C4-2B (cell line): ENCODE data around the gene SMIM10L2A.

Experiments
- ZFX ChIP-seq: fragments of 450-650 bp; IDR thresholded peaks from 2 replicates; pipeline ENCODE4 v1.6.1; 2017
- TF ChIP-seq, protein P1 (sequence below): fragments of 450-650 bp; conservative IDR thresholded peaks from 2 replicates; pipeline ENCODE4 v1.5.1; 2017; ENCODE audit warnings: mild to moderate bottlenecking

- TF ChIP-seq, protein P1, sequence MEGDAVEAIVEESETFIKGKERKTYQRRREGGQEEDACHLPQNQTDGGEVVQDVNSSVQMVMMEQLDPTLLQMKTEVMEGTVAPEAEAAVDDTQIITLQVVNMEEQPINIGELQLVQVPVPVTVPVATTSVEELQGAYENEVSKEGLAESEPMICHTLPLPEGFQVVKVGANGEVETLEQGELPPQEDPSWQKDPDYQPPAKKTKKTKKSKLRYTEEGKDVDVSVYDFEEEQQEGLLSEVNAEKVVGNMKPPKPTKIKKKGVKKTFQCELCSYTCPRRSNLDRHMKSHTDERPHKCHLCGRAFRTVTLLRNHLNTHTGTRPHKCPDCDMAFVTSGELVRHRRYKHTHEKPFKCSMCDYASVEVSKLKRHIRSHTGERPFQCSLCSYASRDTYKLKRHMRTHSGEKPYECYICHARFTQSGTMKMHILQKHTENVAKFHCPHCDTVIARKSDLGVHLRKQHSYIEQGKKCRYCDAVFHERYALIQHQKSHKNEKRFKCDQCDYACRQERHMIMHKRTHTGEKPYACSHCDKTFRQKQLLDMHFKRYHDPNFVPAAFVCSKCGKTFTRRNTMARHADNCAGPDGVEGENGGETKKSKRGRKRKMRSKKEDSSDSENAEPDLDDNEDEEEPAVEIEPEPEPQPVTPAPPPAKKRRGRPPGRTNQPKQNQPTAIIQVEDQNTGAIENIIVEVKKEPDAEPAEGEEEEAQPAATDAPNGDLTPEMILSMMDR: no peak
- no peak for TF ChIP-seq ZFX
Measured at GRCh38 chrX:135396566-135396965, 25.2 kb upstream of the SMIM10L2A start.
